ENCODE data around the gene G2E3.
"Not testable (repeated sequence)": the region's sequence is repeated elsewhere in the genome, so short reads cannot be mapped to it uniquely, and the experiment has no call there.

The G2E3 gene

GRCh38 chr14:30564235-30564867 lies 5.4 kb downstream of the G2E3 start:
- no peak for DNase-seq

DNA sequence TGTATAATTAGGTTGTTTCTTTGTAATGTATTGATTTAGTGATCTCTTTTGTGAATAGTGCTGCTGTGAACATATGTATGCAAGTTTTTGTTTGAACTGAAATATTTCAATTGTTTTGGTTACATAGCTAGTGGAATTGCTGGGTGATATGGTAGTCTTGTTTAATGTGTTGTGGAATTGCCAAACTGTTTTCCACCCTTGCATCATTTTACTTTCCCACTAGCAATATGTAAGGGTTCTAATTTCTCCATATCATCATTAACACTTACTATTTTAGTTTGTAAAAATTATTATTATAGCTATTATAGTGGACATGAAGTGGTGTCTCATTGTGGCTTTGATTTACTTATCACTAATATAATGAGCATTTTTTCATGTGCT lies 5.9 kb downstream of the G2E3 start:
- DNase-seq, result no peak

DNA sequence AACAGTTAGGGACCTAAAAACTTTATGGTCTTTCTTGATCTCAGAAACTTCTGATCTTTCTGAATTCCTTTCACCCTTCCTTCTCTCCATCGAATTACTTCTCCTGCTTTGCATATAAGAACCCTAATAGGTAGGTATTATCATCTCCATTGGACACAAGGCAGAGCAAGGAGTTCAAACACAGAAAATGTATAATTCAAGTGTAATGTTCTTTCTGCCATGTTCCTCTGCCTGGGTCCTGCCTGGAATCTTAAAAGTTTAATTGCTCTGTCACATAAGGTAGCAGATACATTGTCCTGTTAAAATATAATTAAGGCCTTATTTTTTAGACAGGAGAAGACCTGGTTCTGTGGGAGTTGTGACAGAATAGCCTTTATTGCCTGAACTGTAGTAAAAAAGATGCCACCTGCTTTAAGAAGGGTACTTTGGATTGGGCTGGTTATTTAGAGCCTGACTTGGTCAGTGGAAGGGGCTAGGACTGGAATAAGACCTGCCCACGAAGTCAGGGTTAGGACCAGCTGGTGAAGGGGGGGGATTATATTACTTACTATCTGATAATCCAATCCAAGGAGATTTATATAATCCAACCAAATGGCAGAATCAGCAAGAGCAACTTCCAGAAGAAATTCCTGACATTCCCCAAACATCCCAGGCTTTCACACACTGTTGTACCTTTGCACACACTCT lies 10.4 kb downstream of the G2E3 start:
- no peak for DNase-seq

- DNase-seq, result no peak
Observed at GRCh38 chr14:30569903-30570226, 10.9 kb downstream of the G2E3 start.

DNA sequence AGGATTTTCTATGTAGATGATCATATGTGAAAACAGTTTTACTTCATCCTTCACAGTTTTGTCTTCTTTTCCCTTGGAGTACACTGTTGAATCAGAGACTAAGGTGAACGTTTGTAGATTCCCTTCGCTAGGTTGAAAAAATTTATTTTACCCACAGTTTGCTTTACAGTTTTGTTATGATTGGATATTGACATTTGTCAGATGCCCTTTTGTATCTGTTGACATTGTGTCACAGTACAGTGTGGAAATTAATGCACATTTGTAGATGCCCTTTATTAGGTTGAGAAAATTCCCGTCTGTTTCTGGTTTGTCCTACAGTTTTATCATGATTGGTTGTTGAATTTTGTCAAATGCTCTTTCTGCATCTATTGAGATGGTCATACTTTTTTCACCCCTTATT lies 13.3 kb downstream of the G2E3 start:
- DNase-seq, result no peak

GRCh38 chr14:30572771-30573170 lies 13.8 kb downstream of the G2E3 start:
- DNase-seq, result no peak

- DNase-seq, result no peak
Observed at GRCh38 chr14:30573226-30573814, 14.4 kb downstream of the G2E3 start.

DNA sequence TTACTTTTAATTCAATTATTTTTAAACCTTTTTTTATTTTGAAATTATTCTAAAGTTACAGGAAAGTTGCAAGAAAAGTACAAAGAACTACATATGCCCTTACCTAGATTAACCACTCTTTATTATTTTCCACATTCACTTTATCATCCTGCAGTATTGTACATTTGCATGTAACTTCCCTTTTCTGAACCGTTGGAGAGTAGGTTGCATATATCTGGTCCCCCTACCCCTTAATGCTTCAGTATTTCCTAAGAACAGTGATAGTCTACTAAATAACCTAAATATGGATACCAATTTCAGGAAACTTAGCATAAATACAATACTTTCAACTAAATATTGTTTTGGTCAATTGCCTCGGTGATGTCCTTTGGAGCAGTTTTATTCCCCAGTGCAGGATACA lies 15.0 kb downstream of the G2E3 start:
- no peak for DNase-seq

DNA sequence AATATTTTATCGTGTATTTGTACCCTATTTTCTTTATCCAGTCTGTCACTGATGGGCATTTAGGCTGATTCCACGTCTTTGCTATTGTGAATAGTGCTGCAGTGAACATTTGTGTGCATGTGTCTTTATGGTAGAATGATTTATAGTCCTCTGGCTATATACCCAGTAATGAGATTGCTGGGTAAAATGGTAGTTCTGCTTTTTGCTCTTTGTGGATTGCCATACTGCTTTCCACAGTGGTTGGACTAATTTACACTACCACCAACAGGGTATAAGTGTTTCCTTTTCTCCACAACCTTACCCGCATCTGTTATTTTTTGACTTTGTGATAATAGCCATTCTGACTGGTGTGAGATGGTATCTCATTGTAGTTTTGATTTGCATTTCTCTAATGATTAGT lies 15.8 kb downstream of the G2E3 start:
- not testable (repeated sequence) for DNase-seq

GRCh38 chr14:30576333-30576732 lies 17.4 kb downstream of the G2E3 start:
- DNase-seq, result not testable (repeated sequence)

DNA sequence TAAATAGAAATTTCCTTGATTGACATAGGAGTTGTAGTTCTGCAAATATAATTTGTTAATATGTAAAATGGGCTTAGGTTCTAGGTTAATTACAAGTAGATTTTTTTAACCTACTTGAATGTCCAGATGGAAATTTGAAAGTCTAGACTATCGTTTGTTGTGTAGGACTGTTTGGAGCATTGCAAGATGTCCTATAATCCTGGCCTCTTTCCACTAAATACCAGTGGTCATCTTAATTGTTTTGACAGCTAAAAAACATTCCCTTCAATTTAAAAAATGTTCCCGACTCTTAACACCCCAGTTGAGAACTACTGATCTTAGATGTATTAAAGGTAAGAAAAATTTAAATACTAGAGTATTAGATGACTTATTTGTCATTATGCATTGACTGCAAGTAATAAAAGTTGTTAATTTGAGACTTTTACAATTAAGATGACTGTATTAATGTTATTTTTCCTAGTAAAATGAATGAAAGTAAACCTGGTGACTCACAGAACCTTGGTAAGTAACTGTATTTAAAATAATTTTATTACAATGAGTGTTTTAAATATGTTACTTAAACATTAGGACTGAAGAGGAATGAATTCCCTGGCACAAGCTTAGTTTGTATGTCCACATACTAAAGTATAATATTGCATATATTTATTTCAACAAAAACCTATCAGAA lies 21.8 kb downstream of the G2E3 start:
- no peak for DNase-seq

- no peak for DNase-seq
Observed at GRCh38 chr14:30581283-30581625, 22.3 kb downstream of the G2E3 start.

DNA sequence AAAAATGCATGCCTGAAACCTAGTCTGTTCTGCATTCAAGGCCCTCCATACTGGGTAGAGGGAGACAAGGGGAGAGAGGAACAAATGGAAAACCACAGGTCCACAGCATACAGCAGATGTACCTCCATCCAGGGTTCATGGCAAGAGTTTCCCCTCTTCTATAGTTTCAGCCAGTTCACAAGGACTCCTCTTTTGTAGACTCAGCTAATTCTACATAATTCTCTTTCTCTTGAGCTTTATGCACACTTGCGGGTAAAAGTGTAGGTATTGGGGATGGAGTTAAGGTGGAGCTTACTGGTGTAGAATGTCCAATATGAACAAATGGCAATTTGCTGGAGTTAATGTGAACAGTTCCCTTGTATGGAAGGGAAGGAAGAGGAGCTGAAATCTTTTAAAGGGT lies 23.4 kb downstream of the G2E3 start:
- DNase-seq, result no peak

GRCh38 chr14:30584058-30584630 lies 25.2 kb downstream of the G2E3 start:
- DNase-seq, result no peak

DNA sequence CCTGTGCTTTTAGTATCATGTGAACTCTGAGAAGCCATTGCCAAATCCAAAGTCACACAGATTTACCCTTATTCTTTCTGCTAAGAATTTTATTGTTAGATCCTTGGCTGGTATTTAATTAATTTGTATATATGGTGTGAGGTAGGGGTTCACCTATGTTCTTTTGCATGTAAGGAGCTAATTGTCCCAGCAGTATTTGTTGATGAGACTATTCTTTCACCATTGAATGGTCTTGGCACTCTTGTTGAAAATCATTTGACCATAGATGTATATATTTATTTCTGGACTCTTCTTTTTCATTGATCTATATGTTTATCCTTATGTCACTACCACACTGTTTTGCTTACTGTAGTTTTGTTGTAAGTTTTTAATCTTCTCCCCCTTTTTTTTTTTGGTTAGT lies 26.2 kb downstream of the G2E3 start:
- no peak for DNase-seq

DNA sequence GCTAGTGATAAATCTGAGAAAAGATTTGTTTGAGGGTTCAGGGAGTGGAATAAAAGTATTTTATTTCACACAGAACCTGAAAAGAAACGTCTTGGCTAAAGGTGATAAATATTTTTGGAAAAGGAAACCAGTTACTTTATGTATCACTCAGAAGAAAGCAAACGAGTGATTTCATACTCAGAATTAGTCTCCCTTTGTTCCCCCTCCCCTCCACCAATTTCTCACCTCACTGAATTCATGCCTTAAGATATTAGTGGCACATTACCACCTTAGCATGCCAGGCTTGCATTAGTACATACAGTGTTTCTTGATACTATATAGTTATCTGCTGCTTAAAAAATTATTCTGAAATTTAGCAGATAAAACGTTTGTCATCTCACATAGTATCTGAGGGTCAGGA lies 28.2 kb downstream of the G2E3 start:
- DNase-seq, result no peak

DNA sequence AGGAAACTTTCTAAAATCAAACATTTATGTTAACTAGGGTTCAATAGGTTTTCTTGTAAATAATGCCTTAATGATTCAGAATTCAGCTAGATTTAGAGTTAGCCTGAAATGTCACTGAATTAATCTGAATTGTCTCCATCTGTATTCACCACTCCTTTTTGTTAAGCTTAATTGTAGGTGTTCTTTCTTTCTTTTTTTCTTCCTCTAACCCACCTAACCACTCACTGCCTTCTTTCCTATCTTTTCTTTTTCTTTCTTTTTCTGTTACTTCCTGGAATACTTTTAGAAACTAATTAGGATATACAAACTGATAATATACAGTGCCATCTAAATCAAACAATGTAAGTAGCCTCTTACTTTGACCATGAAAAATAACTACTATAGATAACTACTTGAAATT lies 29.9 kb downstream of the G2E3 start:
- no peak for DNase-seq

- DNase-seq, result no peak
Observed at GRCh38 chr14:30596935-30597334, 38.0 kb downstream of the G2E3 start.

GRCh38 chr14:30597504-30597903 lies 38.5 kb downstream of the G2E3 start:
- no peak for DNase-seq

GRCh38 chr14:30600922-30601918 lies 42.3 kb downstream of the G2E3 start:
- DNase-seq, result no peak

GRCh38 chr14:30603402-30603801 lies 44.4 kb downstream of the G2E3 start:
- no peak for DNase-seq

- not testable (repeated sequence) for DNase-seq
Observed at GRCh38 chr14:30604696-30605095, 45.7 kb downstream of the G2E3 start.

Data from right hindlimb (tissue), 1 donor.